ENCODE data around the gene ENO1. TPM values are rescaled to one million over a fixed set of nuclear protein-coding genes. Genes with fewer than 3 reads are reported as not detected.
"Not testable (repeated sequence)": the region's sequence is repeated elsewhere in the genome, so short reads cannot be mapped to it uniquely, and the experiment has no call there.

The ENO1 gene
- total RNA-seq, 1 experiment from 2014 or later = 1,928 TPM

DNA sequence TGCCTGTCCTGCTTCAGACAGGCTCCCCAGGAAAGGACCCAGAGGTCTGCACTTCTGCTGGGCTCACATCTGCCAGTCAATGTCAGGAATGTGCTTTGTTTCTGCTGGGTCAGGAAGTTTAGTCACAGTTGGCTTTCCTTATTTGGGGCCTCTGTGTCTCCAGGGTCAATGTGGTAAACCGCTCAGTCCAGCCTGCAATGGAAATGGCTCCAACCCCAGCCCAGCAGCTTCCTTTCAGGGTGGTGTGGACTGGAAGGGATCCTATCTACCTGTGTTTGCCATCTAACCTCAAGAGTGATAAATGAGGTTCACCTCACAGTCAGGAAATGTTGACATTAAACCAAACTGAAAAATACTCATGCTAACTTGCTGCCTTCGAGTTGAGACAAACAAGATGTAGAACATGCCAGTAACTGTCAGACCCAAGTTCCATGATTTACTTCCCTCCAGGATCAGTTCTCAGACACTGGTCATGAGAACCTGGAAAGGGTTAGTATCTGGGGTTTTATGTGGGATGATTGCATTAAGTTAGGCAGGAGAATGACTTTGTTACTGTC, 20.3 kb downstream of the ENO1 start:
- DNase-seq (ENCODE audit: low spot score) = no peak
- in situ Hi-C loops (cut with HindIII; ENCODE audit: low sequenced_read_pairs) = no loop called here

DNA sequence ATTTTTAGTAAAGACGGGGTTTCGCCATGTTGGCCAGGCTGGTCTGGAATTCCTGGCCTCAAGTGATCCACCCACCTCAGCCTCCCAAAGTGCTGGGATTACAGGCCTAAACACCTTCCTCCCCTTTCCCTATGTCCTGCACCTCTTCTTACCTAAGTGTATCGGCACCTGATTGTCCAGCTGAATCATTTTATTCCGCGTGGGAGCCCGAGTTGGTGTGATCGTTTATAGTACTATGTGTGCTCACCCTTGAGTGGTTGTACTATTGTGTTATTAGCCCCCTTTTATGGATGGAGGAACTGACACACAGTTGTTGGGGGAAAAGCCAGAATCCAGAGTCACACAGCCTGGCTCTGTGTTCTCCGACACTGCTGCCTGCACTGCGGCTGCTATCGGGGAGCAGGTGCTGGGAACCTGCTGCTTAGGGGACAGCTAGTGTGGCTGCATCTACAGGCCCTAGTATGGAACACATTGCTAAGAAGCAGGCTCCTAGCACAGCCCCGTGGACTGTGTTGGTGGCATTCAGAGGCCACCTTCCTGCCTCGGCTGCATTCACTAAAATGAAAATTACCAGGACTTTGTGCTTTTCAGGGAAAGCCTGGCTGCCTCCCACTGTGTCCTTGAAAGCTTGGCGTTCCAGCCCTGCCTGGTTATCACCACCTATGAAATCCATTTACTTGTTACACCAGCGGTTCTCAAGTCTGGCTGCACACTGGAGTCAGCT, 21.6 kb downstream of the ENO1 start:
- DNase-seq (ENCODE audit: low spot score) = no peak
- in situ Hi-C loops (cut with HindIII; ENCODE audit: low sequenced_read_pairs) = no loop called here

DNA sequence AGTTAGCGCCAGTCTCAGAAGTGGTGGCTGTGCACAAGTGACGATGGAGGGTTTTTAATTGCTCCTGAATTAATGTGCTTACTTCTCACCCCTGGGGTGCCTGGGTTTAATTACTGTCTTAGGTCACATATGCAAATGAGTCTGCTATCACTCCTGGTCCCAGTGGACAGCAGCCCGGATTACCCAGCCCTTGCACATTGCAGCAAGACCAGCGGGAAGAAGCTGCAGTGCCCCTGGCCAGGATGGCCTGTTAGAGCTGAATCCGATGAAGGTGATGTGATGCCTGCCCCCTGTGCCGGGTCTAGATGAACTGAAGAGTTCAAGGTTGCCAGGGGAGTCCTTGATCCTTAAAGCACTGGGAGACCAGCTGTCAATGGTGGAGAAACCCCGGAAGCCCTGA, 24.2 kb downstream of the ENO1 start:
- in situ Hi-C loops (cut with HindIII; ENCODE audit: low sequenced_read_pairs) = no loop called here
- no peak for DNase-seq (ENCODE audit: low spot score)

DNA sequence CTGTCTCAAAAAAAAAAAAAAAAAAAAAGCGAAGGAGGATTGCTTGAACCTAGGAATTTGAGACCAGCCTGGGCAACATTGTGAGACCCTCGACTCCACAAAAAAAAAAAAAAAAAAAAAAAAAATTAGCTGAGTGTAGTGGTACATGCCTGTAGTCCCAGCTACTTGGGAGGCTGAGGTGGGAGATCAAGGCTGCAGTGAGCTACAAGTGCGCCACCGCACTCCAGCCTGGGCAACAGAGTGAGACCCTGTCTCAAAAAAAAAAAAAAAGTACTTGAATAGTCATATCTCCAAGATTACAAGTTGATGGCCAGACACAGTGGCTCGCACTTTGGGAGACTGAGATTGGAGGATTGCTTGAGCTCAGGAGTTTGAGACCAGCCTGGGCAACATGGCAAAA, 27.4 kb downstream of the ENO1 start:
- in situ Hi-C loops (cut with HindIII; ENCODE audit: low sequenced_read_pairs) = no loop called here

DNA sequence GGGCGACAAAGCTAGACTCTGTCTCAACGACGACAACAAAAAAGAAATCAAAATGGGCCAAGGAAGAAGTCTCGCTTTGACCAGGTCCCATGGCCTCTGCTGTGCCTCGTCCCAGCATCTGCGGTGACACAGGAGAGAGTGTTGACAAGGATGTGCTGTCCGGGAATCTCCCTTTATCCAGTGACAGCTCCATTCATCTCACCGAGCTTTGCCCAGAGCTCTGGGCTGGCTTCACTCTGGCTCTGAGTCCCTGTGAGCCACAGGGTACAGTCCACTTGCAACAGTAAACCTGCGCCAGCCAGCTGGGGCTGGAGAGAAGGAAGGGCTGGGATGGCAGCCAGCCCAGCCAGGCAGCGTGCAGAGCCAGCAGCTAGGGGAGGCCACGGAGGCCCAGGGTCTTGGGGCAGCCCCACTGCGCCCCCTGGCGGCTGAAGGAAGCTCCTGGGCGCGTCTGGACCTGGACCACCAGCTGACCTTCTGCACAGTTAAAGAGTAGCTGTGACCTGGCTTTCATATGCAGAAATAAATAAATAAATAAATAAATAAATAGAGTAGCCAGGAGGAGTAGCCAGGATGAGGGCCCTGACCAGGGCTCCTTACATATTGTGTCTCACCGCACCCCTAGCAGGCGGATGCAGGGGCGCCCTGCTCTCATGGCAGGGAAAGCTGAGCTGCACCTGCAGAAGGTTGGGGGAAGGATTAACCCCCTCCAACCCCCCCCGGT, 29.7 kb downstream of the ENO1 start:
- in situ Hi-C loops (cut with HindIII; ENCODE audit: low sequenced_read_pairs) = no loop called here
- DNase-seq (ENCODE audit: low spot score) = peak; percentile 93

More for the DNA sequence above, 27.4 kb downstream of the ENO1 start:
- DNase-seq (ENCODE audit: low spot score) = no peak

DNA sequence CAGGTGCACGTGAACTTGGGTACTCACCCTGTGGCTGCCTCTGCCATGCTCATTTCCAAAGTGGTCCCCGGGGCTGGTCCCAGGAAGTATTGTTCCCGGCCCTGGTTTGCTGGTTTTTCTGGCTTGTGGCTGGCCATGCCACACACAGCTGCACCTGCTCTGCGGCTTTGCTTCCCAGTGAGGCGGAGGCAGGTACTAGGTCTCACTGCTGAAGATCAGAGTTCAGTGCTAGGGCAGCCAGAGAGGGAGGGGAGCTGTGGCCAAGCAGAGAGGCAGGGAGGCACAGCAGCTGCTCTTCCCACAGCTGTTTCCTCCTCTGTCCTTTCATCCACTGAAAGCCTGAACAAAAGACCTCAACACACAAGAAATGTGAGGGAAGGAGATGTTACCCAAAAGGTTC, 30.5 kb downstream of the ENO1 start:
- in situ Hi-C loops (cut with HindIII; ENCODE audit: low sequenced_read_pairs) = no loop called here

DNA sequence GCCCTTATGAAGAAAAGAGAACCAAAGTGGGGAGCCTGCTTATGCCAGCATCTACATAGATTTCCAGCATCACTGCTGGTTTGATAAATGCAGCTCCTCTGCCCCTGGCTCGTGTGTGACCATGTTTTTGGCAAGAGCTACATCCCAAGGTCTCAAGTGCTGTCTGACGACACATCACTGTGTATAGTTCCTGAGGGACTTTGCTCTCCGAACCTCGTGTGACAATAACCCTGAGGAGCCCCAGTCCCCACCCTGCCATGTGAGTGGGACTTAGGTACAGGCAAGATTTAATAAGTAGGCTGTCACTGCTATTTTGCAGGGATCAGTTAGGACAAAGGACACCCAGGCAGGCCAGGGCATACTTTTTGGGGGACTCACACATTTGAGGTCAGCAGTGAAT, 32.2 kb downstream of the ENO1 start:
- no peak for DNase-seq (ENCODE audit: low spot score)
- in situ Hi-C loops (cut with HindIII; ENCODE audit: low sequenced_read_pairs) = no loop called here

More for the DNA sequence above, 30.5 kb downstream of the ENO1 start:
- DNase-seq (ENCODE audit: low spot score) = no peak

DNA sequence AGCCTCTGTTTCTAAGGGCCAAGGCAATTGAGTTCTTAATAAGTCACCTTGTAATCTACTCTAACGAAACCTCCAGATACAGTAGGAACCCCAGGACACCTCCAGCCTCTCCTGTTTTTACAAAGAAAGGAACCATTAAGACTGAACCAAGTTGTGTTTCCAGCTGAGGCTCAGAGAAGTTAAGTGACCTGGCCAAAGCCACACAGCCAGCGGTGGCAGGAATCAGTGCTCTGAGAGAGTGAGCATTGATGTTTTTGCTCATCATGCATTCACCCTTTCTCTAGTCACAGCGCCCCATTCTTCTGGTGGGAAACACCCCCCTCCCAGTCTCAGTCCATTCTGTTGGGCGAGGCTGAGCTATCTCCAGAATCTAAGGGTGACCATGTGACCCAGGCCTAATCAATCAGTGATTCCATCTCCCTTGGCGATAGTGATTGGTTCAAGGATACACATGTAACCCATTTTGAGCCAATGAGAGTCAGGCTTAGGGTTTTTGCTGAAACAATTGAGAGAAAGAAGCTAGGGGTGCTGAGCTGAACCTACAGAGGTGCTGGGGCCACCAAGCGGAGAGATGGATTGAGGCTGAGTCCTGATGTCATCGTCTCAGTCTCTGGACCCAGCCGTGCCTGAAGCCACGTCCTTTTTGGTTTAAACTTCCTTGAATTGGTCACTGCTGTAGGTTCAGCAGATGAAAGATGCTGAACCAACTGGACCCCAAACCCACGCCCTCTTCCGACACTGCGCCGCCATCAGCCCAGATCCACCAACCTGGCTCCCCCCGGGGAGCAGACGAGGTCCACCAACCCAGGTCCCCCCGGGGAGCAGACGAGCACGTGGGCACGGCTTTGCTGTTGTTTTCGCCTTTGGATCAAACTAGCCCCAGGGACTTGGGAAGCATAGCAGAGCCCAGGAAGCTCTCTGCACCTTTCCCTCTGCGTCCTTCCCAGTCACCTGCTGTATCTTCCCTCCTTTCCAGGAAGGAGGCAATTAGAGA, 33.1 kb downstream of the ENO1 start:
- in situ Hi-C loops (cut with HindIII; ENCODE audit: low sequenced_read_pairs) = no loop called here
- no peak for DNase-seq (ENCODE audit: low spot score)

DNA sequence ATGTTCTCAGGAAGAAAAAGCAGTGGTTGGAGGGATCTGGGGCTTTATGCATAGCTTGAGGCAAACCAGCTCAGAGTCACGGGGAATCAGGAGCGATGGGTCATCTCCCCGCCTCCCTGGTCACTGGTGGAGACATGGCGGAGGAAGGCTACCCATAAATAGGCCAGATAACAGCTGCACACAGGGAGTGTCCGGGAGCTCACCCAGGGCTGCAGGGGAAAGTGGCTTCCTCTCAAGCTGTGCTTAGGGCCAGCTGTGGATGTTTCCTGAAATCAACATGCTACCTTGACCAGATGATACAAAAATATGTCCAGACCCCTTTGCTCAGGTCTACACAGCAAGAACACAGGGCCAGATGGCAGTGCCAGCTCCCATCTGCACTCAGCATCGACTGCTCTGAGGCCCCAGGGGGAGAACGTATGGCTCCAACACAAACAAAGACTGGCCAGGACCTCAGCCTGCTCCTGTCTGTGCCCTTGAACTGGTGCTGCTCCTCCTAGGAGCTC, 33.9 kb downstream of the ENO1 start:
- in situ Hi-C loops (cut with HindIII; ENCODE audit: low sequenced_read_pairs) = no loop called here
- DNase-seq (ENCODE audit: low spot score) = peak; percentile 30

DNA sequence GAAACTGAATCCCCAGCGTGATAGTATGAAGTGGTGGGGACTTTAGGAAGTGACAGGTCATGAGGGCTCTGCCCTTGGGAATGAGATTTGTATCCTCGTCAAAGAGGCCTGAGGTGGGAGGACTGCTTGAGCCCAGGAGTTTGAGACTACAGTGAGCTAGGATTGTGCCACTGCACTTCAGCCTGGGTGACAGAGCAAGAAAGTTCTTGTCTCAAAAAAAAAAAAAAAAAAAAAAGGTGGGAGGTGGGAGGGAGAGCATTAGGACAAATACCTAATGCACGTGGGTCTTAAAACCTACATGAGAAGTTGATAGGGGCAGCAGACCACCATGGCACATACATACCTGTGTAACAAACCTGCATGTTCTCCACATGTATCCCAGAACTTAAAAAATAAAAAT, 37.1 kb downstream of the ENO1 start:
- in situ Hi-C loops (cut with HindIII; ENCODE audit: low sequenced_read_pairs) = no loop called here
- no peak for DNase-seq (ENCODE audit: low spot score)

DNA sequence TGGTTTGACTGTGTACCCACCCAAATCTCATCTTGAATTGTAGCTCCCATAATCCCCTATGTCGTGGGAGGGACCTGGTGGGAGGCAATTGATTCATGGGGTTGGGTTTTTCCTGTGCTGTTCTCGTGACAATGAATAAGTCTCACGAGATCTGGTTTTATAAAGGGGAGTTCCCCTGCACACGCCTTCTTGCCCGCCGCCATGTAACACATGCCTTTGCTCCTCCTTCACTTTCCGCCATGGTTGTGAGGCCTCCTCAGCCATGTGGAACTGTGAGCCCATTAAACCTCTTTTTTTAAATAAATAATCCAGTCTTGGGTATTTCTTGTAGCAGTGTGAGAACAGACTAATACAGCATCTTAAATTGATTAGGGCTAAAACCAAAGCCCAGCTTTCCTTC, 38.5 kb downstream of the ENO1 start:
- in situ Hi-C loops (cut with HindIII; ENCODE audit: low sequenced_read_pairs) = no loop called here
- DNase-seq (ENCODE audit: low spot score) = no peak

DNA sequence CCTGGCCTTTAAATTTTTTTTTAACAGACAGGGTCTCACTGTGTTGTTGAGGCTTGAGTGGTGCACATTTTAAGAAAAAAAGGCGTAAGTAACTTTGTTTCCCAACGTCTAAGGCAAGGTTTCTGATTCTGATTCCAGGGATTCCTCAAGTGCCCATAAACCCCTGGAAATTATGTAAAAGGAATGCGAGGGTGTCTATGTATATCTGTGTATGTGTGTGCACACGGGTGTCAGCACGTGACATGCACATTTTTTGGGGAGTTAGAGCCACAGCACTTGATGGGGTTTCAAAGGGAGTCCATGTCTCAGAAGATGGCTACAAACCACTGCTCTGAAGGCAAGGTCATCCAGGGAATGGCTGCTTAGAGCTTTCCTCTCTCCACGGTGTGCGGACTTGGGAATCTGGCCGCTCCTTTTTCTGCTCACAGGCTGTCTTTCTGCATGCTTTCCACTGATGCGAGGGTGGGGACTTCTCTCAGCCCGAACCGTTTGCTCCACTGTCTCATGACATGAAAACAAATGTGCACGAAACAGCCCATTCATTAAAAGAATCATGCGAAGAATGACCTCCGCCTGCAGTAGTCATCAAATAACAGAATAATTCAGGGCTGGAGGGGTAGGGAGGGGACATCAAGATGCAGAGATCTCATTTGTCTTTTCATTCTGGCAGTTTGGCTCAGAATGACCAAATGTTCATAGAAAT, 42.4 kb downstream of the ENO1 start:
- in situ Hi-C loops (cut with HindIII; ENCODE audit: low sequenced_read_pairs) = no loop called here

DNA sequence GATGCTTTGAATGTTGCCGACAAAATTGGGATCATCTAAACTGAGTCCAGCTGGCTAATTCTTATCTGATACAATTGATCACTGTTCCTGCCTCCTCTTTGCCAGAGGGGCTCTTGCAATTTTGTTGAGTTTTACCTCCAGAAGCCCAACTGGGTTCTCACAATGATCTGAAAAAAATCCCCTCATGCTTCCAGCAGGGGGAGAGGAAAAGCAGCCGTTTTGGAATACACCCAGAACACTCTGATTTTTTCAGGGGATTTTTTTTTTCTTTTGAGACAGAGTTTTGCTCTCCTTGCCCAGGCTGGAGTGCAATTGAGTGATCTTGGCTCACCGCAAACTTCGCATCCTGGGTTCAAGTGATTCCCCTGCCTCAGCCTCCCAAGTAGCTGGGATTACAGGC, 47.1 kb downstream of the ENO1 start:
- in situ Hi-C loops (cut with HindIII; ENCODE audit: low sequenced_read_pairs) = no loop called here
- DNase-seq (ENCODE audit: low spot score) = no peak

More for the DNA sequence above, 42.4 kb downstream of the ENO1 start:
- DNase-seq (ENCODE audit: low spot score) = no peak

DNA sequence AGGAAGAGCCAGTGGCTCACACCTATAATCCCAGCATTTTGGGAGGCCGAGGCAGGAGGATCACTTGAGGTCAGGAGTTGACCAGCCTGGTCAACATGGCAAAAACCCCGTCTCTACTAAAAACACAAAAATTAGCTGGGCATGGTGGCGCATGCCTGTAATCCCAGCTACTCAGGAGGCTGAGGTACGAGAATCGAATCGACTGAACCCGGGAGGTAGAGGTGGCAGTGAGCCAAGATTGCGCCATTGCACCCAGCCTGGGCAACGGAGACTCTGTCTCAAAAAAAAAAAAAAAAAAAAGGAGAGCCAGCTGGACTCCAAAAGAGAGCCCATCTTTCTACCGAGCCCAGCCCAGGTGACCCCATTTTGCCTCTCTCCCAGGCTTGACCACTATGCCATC, 47.8 kb downstream of the ENO1 start:
- DNase-seq (ENCODE audit: low spot score); in situ Hi-C loops (cut with HindIII; ENCODE audit: low sequenced_read_pairs): not testable (repeated sequence)

DNA sequence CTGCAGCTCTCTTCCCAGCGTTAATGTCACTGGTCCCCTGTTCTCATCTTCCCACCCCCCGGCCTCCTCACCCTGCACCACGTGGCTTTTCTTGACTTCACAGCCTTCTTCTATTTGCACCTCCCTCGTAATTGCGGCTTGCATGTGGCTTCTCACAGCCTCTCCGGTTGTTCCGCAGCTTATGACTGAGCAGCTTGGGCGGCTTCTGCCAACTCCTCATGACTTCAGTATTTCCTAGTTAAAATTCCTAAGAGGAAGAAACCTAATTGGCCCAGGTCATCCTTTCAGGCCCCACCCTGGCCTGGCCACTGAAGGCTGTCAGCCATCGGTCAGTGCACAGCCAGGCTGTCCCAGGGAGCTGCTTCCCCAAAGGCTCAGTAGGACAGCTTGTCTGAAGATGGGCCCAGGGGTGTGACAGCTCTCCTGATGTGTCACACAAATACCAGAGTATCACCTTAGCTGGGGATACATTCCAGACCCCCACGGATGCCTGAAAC, 52.5 kb downstream of the ENO1 start:
- in situ Hi-C loops (cut with HindIII; ENCODE audit: low sequenced_read_pairs) = no loop called here
- peak; percentile 75 for DNase-seq (ENCODE audit: low spot score)

DNA sequence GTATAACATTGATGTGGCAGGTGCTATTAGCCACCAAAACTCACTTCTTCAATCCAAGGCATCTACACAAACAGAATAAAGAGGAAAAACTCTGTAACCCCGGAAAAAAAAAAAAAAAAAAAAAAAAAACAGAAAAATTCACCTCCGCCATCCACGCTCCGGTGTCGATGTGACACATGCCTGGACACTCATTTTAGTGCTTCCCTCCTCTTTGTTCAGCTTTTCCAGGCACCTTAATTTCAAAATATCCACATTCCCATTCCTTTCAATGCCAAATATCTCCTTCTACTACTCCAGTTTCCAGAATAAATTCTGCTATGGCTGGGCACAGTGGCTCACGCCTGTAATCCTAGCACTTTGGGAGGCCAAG, 55.2 kb downstream of the ENO1 start:
- DNase-seq (ENCODE audit: low spot score) = no peak
- in situ Hi-C loops (cut with HindIII; ENCODE audit: low sequenced_read_pairs) = no loop called here

DNA sequence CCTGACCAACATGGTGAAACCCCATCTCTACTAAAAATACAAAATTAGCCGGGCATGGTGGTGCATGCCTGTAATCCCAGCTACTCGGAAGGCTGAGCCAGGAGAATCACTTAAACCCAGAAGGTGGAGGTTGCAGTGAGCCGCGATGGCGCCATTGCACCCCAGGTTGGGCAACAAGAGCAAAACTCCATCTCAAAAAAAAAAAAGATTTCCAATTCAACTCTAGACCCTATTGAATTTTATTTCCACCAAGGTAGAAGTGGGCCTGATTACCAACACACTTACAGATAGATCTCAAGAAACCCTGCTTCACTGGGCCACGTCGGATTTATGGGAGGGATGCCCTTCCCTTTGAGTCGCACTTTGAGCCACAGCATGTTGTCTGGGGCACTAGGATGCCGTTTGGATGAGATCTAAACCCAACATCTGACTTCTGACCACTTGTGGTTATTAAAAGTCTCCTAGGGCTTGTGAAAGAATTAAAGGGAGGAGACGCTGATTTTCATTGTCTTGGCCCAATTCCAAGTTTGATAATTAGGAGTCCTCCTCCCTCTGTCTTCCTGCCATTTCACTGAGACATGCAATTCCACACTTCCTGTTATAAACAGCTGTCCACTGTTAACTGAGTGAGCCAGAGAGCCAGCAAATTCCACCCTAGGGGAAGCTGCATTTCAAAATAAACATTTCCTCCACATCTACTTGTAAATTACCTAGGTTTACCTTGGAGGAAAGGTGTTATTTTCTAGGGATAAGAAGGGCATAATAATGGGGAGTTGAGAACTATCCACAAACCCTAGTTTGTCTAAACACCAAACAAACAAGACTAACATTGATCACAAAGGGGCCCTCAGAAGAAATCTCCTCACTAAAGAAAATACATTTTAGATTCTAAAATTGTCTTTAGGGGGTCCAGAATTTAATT, 55.9 kb downstream of the ENO1 start:
- peak; percentile 74 for DNase-seq (ENCODE audit: low spot score)
- in situ Hi-C loops (cut with HindIII; ENCODE audit: low sequenced_read_pairs) = no loop called here

DNA sequence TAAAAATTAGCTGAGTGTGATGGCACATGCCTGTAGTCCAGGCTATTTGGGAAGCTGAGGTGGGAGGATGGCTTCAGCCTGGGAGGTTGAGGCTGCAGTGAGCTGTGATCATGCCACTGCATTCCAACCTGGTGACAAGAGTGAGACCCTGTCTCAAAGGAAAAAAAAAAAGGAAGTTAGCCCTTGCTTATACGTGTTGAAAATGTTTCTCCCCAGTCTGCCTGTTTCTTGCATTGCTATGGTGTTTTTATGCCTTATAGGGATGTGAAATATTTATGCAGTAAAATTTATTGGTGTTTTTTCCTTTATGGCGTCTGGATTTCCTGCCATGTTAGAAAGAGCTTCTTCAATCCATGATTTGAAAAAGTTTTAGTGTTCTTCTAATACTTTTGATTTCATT, 57.4 kb downstream of the ENO1 start:
- in situ Hi-C loops (cut with HindIII; ENCODE audit: low sequenced_read_pairs) = no loop called here
- DNase-seq (ENCODE audit: low spot score) = no peak
